ENCODE data around the gene PCBP3. TPM values are rescaled to one million over a fixed set of nuclear protein-coding genes. Genes with fewer than 3 reads are reported as not detected.

The PCBP3 gene
- total and polyA plus RNA-seq, 2 of the 8 experiments (the other 6 are each of a cell fraction or from before 2014, with no cell fraction given) = 3.5 to 6.3 TPM

DNA sequence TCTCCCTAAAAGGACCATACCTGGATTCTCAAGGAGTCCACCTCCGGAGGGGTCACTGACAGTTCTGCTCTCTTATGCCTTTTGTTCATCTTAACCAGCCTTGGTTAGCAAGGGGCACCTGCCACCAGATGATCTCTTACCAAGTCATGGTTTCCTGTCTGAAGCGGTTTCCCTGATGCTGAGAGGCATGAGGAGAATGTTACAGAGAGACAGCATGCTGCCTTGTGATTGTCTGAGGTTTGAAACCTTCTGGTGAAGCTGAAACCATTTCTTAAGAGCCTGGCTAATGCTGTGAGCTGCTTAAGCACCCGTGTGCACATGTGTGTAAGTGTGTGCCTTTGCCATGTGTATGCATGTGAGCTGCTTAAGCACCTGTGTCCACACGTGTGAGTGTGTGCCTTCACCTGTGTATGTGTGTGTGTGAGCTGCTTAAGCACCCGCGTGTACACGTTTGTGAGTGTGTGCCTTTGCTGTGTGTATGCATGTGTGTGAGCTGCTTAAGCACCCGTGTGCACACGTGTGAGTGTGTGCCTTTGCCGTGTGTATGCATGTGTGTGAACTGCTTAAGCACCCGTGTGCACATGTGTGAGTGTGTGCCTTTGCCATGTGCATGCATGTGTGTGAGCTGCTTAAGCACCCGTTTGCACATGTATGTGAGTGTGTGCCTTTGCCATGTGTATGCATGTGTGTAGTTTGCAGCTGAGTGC is 201.7 kb downstream of the PCBP3 start:
- Histone ChIP-seq H2AFZ (ENCODE audit: low read length) (no peak overlapping the region), H3K9me3 (ENCODE audit: insufficient read depth in 2 of 2, low read depth in 1 of 2, low read length in 1 of 2) (peaks cover 12 to 13% of the 10 kb centered on the region in 2 experiments), H3K9ac (replicated peaks in 1 of 4; ENCODE audit: extremely low read depth in 1 of 4, low read depth in 3 of 4, low read length in 3 of 4) (peak overlapping the region in 1 of 4 experiments; percentile 31; a peak in 1 of 7 replicates), H3K4ac (replicated peaks; ENCODE audit: insufficient read length, low read depth, low read length) (no peak overlapping the region), H3K14ac (ENCODE audit: insufficient read length) (no peak overlapping the region), H2BK5ac (ENCODE audit: low read depth, low read length) (0 out of 2 replicates have a peak overlapping the region, but pooled peaks have one; percentile 17), H3K36me3 (ENCODE audit: control insufficient read depth in 2 of 4, insufficient read depth in 4 of 4, low read length in 3 of 4) (no peaks in the 10 kb centered on the region), H4K5ac (ENCODE audit: insufficient read length, low read depth, low read length) (no peak overlapping the region), H2BK120ac (replicated peaks; ENCODE audit: low read depth, low read length) (no peak overlapping the region), H3K23me2 (ENCODE audit: low read depth, low read length) (no peaks in the 10 kb centered on the region), H2AK5ac (ENCODE audit: low read depth, low read length) (no peak overlapping the region), H2BK12ac (ENCODE audit: low read depth, low read length) (no peak overlapping the region), H2BK20ac (ENCODE audit: low read length) (0 out of 2 replicates have a peak overlapping the region, but pooled peaks have one; percentile 6), H3K79me2 (ENCODE audit: control insufficient read depth in 1 of 2, insufficient read depth in 2 of 2, low read length in 2 of 2) (no peaks in the 10 kb centered on the region), H2BK15ac (ENCODE audit: low read length) (0 out of 2 replicates have a peak overlapping the region, but pooled peaks have one; percentile 16), H4K91ac (replicated peaks; ENCODE audit: insufficient read length, low read length) (no peak overlapping the region), H3K79me1 (ENCODE audit: low read depth, low read length) (no peaks in the 10 kb centered on the region), H4K8ac (ENCODE audit: extremely low read depth, insufficient read depth, low read length) (no peak overlapping the region), H3K56ac (replicated peaks; ENCODE audit: insufficient read length, low read depth, low read length) (no peak overlapping the region), H3K4me2 (ENCODE audit: insufficient read depth in 1 of 2, low read depth in 2 of 2, low read length in 2 of 2) (no peak overlapping the region), H3K18ac (ENCODE audit: extremely low read depth, low read length) (no peak overlapping the region), H4K20me1 (replicated peaks in 1 of 2; ENCODE audit: control insufficient read depth in 1 of 2, insufficient read depth in 2 of 2, low read length in 2 of 2) (peaks cover 0 to 1% of the 10 kb centered on the region in 2 experiments), H3K4me1 (replicated peaks in 1 of 4; ENCODE audit: control insufficient read depth in 3 of 4, insufficient read depth in 4 of 4, low read length in 3 of 4) (peaks cover 0 to 3% (median under 1%) of the 10 kb centered on the region in 4 experiments; a peak in 3 of 7 replicates), H3K27me3 (replicated peaks in 1 of 4; ENCODE audit: control insufficient read depth in 3 of 4, extremely low read depth in 1 of 4, insufficient read depth in 3 of 4, low read length in 3 of 4) (no peaks in the 10 kb centered on the region; a peak in 2 of 7 replicates), H3K27ac (ENCODE audit: low read depth, low read length) (no peak overlapping the region), H3K4me3 (ENCODE audit: extremely low read depth in 1 of 4, insufficient read depth in 2 of 4, low read depth in 3 of 4, low read length in 4 of 4) (no peak overlapping the region), H3K23ac (ENCODE audit: insufficient read length) (no peak overlapping the region)
- WGBS, 2 experiments (ENCODE audit: extremely low coverage in 1 of 2, insufficient coverage in 1 of 2, insufficient read length in 1 of 2, insufficient replicate concordance in 2 of 2, low coverage in 1 of 2, low lambda C conversion rate in 2 of 2, missing lambda C conversion rate in 1 of 2) = 92% methylated on average over 12 of the region's 12 CpGs; no CpG with 5 or more reads in 1 of the 2 experiments
- DNase-seq (ENCODE audit: low read depth in 1 of 2, low spot score in 2 of 2) (no peak), FAIRE-seq (no peak)
- CTCF ChIA-PET (ENCODE audit: partially characterized antibody) = interaction anchor here (1.1 kb wide), 1 partner anchor 35 kb away, joined by 3 read pairs; no protein-coding TSS in a partner anchor
- POLR2A ChIA-PET (ENCODE audit: partially characterized antibody) = no interaction called here
- TF ChIP-seq BACH1 (IDR thresholded peaks at IDR 0.05; ENCODE audit: low read length) (no peak), EZH2 (IDR thresholded peaks at IDR 0.05; ENCODE audit: low read depth, low read length, severe bottlenecking) (no peak), BRCA1 (IDR thresholded peaks at IDR 0.05; ENCODE audit: low read depth, low read length) (no peak)
- TF ChIP-seq, protein P1, sequence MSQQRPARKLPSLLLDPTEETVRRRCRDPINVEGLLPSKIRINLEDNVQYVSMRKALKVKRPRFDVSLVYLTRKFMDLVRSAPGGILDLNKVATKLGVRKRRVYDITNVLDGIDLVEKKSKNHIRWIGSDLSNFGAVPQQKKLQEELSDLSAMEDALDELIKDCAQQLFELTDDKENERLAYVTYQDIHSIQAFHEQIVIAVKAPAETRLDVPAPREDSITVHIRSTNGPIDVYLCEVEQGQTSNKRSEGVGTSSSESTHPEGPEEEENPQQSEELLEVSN (IDR thresholded peaks at IDR 0.05) = no peak
- TF ChIP-seq, protein P2, sequence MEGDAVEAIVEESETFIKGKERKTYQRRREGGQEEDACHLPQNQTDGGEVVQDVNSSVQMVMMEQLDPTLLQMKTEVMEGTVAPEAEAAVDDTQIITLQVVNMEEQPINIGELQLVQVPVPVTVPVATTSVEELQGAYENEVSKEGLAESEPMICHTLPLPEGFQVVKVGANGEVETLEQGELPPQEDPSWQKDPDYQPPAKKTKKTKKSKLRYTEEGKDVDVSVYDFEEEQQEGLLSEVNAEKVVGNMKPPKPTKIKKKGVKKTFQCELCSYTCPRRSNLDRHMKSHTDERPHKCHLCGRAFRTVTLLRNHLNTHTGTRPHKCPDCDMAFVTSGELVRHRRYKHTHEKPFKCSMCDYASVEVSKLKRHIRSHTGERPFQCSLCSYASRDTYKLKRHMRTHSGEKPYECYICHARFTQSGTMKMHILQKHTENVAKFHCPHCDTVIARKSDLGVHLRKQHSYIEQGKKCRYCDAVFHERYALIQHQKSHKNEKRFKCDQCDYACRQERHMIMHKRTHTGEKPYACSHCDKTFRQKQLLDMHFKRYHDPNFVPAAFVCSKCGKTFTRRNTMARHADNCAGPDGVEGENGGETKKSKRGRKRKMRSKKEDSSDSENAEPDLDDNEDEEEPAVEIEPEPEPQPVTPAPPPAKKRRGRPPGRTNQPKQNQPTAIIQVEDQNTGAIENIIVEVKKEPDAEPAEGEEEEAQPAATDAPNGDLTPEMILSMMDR (IDR thresholded peaks at IDR 0.05; ENCODE audit: control extremely low read depth in 1 of 3, insufficient read depth in 1 of 3, low read depth in 1 of 3, low read length in 3 of 3) = no peak
